GM06990 (cell line): ENCODE measurements around the gene ADCK1.

Experiments
- DNase-seq: peaks from one replicate; pipeline ENCODE4 v3.0.0-alpha.2; 2011; ENCODE audit not compliant: insufficient read length; ENCODE audit errors: extremely low read depth
- H3K27me3 ChIP-seq: replicated peaks from 2 replicates; pipeline ENCODE4 v1.6.0; 2011; ENCODE audit warnings: low read length; ENCODE audit not compliant: control insufficient read depth, insufficient read depth
- H3K36me3 ChIP-seq: 2 replicates; pipeline ENCODE4 v1.5.1; 2011; ENCODE audit warnings: low read length; ENCODE audit not compliant: control insufficient read depth, insufficient read depth
- H3K4me3 ChIP-seq: replicated peaks from 2 replicates; pipeline ENCODE4 v1.5.1; 2011; ENCODE audit warnings: low read depth, mild to moderate bottlenecking, control low read depth, low read length
- TF ChIP-seq, protein P1 (sequence below): IDR thresholded peaks from 2 replicates; pipeline ENCODE4 v1.5.1; 2011; ENCODE audit warnings: low read length, control low read depth, mild to moderate bottlenecking, inconsistent platforms; ENCODE audit not compliant: insufficient read depth, poor library complexity, severe bottlenecking

The ADCK1 gene

GRCh38 chr14:77906446-77906845 is 106.5 kb downstream of the ADCK1 start:
- no peak for DNase-seq
- TF ChIP-seq, protein P1, sequence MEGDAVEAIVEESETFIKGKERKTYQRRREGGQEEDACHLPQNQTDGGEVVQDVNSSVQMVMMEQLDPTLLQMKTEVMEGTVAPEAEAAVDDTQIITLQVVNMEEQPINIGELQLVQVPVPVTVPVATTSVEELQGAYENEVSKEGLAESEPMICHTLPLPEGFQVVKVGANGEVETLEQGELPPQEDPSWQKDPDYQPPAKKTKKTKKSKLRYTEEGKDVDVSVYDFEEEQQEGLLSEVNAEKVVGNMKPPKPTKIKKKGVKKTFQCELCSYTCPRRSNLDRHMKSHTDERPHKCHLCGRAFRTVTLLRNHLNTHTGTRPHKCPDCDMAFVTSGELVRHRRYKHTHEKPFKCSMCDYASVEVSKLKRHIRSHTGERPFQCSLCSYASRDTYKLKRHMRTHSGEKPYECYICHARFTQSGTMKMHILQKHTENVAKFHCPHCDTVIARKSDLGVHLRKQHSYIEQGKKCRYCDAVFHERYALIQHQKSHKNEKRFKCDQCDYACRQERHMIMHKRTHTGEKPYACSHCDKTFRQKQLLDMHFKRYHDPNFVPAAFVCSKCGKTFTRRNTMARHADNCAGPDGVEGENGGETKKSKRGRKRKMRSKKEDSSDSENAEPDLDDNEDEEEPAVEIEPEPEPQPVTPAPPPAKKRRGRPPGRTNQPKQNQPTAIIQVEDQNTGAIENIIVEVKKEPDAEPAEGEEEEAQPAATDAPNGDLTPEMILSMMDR = no peak
- H3K36me3 ChIP-seq = no peaks in the 10 kb centered on the region
- no peak overlapping the region for H3K4me3 ChIP-seq
- no peaks in the 10 kb centered on the region for H3K27me3 ChIP-seq

DNA sequence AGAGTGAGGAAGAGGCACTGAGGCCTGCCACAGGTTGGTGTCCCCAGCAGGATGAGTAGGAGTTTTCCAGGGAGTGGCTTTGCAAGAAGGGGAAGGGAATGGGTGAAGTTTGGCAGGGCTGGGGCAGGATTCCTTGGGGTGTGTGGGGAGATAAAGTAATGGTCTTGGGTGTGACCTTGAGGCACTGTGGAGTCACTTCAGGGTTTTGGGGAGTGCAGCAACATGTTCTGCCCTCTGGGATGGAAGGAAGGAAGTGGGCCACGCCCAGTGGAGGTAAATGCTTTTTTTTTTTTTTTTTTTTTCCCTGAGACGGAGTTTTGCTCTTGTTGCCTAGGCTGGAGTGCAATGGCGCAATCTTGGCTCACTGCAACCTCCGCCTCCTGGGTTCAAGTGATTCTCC is 108.9 kb downstream of the ADCK1 start:
- TF ChIP-seq, protein P1 = no peak
- no peak for DNase-seq
- H3K4me3 ChIP-seq = no peak overlapping the region
- no peaks in the 10 kb centered on the region for H3K27me3 ChIP-seq
- H3K36me3 ChIP-seq = no peaks in the 10 kb centered on the region

DNA sequence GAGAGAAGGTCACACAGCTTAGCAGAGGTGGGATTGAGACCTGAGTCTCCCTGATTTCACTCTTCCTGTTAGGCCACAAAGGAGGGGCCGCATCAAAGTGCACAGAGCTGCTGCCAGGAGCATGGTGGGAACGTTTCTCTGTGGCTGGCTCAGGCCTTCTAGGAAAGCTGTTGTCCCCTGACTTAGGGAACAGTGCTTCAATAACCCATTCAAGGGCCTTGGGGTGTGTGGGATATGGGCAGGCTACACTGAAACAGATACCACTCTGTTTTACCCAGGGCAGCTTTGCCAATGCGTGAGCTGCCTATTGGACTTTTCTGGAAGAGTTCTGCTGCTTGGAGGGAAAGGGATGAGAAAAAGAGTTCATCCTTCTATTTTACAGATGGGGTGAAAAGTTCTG is 110.0 kb downstream of the ADCK1 start:
- TF ChIP-seq, protein P1 = no peak
- DNase-seq = no peak
- H3K4me3 ChIP-seq = no peak overlapping the region

GRCh38 chr14:77910506-77910905 is 110.6 kb downstream of the ADCK1 start:
- Histone ChIP-seq H3K36me3 (no peaks in the 10 kb centered on the region), H3K27me3 (no peaks in the 10 kb centered on the region), H3K4me3 (no peak overlapping the region)
- DNase-seq = no peak
- TF ChIP-seq, protein P1 = no peak

More for the DNA sequence above, 110.0 kb downstream of the ADCK1 start:
- Histone ChIP-seq H3K36me3 (no peaks in the 10 kb centered on the region), H3K27me3 (no peaks in the 10 kb centered on the region)

DNA sequence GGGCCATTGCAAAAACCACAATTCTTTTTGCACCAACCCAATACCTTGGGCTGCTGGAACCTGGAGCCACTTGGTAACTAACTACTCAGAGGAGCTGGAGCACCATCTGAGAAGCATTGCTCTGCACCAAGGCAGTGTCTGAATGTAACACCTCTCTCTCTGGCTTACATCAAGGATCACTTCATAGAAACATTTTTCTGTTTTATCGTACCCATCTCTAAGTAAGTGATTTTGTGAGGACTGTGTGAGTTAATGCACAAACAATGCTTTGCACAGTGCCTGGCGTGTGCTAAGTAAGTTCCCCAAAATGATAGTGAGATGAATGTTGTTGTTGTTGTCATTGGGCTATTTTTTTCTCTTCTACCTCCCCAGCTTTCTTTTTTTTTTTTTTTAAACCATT is 111.4 kb downstream of the ADCK1 start:
- H3K27me3 ChIP-seq = no peaks in the 10 kb centered on the region
- no peaks in the 10 kb centered on the region for H3K36me3 ChIP-seq
- TF ChIP-seq, protein P1 = no peak
- H3K4me3 ChIP-seq = no peak overlapping the region
- DNase-seq = no peak
